Fibroblast of the aortic adventitia (primary cell): ENCODE results near the gene CALCOCO1. TPM values are rescaled to one million over a fixed set of nuclear protein-coding genes. Genes with fewer than 3 reads are reported as not detected.

Source experiments
- DNase-seq: peaks from one replicate; pipeline ENCODE4 v3.0.0-alpha.2; 2010; ENCODE audit warnings: low read depth
- H3K4me3 ChIP-seq: 2 replicates; pipeline ENCODE4 v1.5.1; 2011; ENCODE audit warnings: low read depth, mild to moderate bottlenecking, control low read depth, low read length, moderate library complexity
- CTCF ChIP-seq: IDR thresholded peaks from 2 replicates; pipeline ENCODE4 v1.5.1; 2011; ENCODE audit warnings: mild to moderate bottlenecking, low read length, control low read depth, inconsistent platforms; ENCODE audit not compliant: insufficient read depth
- total RNA-seq: library from RNA; depleted of rRNA; stranded (reverse); fragments of >200 nt; gene quantifications from 2 replicates; pipeline ENCODE4 v1.2.3, GENCODE V29; 2012; ENCODE audit warnings: low replicate concordance

CALCOCO1 gene
- total RNA-seq, 1 donor = 96.2 TPM

DNA sequence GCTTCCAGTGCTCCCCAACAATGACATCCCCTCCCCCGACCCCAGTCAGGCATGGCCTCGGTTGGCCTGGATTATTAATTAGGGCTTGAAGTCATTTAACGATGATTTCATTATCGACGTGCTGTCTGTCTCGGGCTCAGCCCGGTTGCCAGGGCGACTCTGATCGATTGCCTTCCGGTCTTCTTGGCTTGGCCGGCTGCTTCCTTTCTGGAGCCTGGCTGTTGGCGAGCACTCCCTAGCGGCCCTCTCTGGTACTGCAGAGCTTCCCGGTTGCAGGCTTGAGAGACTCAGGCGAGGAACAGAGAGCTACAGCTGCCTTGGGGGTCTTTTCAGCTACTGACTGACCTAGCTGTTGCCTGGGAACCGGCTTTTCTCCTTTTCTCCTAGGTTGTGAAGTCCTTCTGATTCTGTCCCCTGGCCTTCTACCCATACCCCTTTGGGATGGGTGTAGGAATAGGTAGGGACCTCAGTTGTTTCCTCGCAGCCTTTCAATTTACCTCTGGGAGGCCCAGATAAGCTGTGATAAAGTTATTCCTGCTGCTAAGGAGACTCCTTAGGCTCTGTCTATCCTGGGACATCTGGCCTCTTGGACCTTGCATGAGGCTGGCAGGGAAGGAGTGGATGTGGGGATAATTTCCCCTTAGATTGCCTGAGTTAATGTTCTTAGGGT lies 30.0 kb upstream of the CALCOCO1 start:
- DNase-seq = peak; percentile 58
- no peak overlapping the region for H3K4me3 ChIP-seq
- peak; percentile 95 for TF ChIP-seq CTCF

GRCh38 chr12:53756300-53757100 lies 29.2 kb upstream of the CALCOCO1 start:
- no peak for DNase-seq
- no peak overlapping the region for H3K4me3 ChIP-seq
- no peak for TF ChIP-seq CTCF

GRCh38 chr12:53755893-53756292 lies 28.6 kb upstream of the CALCOCO1 start:
- H3K4me3 ChIP-seq = no peak overlapping the region
- TF ChIP-seq CTCF = no peak
- no peak for DNase-seq

DNA sequence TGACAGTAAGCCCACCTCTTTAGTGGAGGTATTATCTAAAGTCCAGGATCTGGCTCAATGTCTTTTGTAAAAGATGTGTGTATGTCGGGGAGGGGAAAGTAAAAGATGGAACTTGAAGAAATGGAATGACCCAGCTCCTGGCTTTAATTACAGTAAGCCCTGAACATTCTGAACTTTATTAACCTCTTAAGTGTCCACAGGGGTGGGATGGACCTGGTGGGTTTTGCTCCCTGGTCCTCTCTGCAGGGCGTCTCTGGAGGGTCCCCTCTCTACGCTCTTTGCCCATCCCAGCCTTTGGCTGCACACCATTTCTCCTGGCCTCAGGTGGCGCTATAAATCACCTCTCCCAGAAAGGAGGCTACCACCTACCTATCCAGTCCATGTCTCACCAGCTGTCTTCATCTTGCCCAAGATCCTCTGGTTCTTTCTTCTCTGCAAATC lies 28.2 kb upstream of the CALCOCO1 start:
- no peak for TF ChIP-seq CTCF
- no peak for DNase-seq
- no peak overlapping the region for H3K4me3 ChIP-seq

- peak; percentile 69 for DNase-seq
- no peak overlapping the region for H3K4me3 ChIP-seq
- no peak for TF ChIP-seq CTCF
These were observed 27.5 kb upstream of the CALCOCO1 start for GRCh38 chr12:53754633-53755264.

DNA sequence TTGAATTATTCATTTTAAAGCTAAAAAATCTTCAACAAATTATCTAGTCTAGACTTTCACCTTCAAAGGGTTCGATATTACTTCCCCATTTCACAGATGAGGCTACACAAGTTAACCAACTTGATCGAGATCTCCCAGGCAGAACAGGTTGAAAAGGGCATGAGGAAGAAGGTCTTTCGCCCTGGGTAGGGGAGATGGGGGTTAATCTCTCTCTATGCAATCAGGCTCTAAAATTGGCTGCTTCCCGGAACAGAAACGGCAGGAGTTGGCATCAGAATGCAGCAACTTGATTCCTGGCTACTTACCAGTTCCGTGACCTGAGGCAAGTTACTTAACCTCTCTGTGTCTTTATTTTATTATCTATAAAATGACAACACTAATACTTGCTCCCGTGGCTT lies 26.9 kb upstream of the CALCOCO1 start:
- no peak for DNase-seq
- H3K4me3 ChIP-seq = no peak overlapping the region
- TF ChIP-seq CTCF = no peak
